ENCODE results near the gene STX12. TPM values are rescaled to one million over a fixed set of nuclear protein-coding genes. Genes with fewer than 3 reads are reported as not detected.
A peak's percentile ranks its signal among the peaks of the same experiment; 100 is the strongest.
"Not testable (repeated sequence)": the region's sequence is repeated elsewhere in the genome, so short reads cannot be mapped to it uniquely, and the experiment has no call there.

Gene STX12
- total RNA-seq, 2 donors from 2014 or later: 24.6 to 31.6 TPM

DNA sequence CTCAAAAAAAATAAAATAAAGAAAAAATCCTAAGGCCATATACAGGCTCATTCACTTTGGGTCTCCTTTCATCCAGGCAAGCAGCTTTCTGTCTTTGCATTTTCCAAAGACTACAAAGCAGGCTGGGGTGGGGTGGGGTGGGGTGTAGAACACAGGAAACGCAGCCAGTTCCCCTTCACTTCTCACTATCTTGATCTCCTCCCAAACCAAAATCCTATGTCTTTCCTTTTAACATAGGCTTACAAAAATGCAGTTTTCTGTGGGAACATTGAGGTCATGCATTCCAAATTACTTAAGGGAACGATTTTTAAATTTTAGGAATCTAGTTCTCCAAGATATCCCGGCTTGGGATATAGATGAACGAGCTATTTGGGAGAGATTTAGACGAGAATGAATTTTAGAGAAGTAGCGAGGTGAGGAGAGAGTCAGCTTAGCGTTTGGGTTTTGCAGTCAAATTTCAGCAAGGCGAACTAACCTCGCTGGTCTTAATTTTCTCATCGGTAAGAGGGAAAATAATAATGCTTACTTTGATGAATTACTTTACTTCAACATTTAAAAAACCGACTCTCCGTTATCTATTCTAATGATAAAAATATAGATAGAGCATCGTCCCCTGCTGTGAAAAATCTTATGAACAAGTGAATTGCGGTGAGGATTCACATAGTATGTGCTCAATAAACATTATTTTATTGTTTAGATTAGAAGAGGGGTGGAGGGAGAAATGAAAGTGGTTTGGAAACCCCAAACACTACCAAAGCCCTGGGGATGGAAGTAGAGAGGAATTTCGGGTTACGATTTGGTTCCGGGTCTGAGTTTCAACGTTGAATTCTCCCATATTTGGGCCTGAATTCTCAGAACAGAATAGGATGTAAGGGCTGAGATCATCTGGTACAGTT, 735 bp upstream of the STX12 start:
- H3K36me3 ChIP-seq: no peaks in the 10 kb centered on the region
- H3K4me1 ChIP-seq: peaks cover 0 to 19% of the 10 kb centered on the region in 2 donors
- TF ChIP-seq, protein P1, sequence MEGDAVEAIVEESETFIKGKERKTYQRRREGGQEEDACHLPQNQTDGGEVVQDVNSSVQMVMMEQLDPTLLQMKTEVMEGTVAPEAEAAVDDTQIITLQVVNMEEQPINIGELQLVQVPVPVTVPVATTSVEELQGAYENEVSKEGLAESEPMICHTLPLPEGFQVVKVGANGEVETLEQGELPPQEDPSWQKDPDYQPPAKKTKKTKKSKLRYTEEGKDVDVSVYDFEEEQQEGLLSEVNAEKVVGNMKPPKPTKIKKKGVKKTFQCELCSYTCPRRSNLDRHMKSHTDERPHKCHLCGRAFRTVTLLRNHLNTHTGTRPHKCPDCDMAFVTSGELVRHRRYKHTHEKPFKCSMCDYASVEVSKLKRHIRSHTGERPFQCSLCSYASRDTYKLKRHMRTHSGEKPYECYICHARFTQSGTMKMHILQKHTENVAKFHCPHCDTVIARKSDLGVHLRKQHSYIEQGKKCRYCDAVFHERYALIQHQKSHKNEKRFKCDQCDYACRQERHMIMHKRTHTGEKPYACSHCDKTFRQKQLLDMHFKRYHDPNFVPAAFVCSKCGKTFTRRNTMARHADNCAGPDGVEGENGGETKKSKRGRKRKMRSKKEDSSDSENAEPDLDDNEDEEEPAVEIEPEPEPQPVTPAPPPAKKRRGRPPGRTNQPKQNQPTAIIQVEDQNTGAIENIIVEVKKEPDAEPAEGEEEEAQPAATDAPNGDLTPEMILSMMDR (IDR thresholded peaks at IDR 0.05): no peak
- DNase-seq (ENCODE audit: low spot score): no peak
- no peaks in the 10 kb centered on the region for H3K9me3 ChIP-seq
- H3K27me3 ChIP-seq: no peaks in the 10 kb centered on the region
- H3K4me3 ChIP-seq: peak overlapping the region; percentile 87 to 95
- H3K27ac ChIP-seq: peak overlapping the region; percentile 93 to 97

DNA sequence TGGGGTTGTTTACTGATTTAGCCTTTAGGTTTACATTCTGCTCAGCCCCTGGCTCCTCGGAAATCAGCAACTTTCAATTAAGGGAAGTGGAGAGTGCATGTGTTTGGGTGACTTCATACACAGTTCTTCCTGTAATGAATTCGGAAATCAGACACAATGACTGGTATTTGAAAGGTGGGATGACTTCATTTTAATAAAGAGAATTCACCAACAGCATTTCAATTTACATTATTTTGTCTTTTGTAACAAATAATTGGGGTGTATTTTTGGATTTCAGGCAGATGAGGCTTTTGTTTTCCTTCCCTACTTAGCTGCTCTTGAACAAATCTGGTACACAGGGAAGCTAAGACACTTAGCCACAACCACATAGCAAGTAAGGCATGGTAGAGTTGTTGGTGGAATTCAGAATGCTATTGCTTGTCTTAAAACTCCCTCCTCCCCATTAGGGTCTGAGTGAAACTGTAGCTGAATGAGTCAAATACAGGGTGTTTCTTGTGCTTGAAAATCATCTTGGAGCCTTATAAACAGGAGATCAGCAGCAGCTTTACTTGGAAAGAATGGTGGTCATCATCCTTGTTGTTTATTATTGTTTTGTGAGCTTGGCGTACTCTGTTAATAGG, 917 bp downstream of the STX12 start:
- Histone ChIP-seq H3K36me3 (no peaks in the 10 kb centered on the region), H3K27ac (peak overlapping the region; percentile 93 to 97), H3K4me3 (peak overlapping the region; percentile 87 to 95), H3K9me3 (no peaks in the 10 kb centered on the region), H3K27me3 (no peaks in the 10 kb centered on the region), H3K4me1 (peaks cover 0 to 19% of the 10 kb centered on the region in 2 donors)
- DNase-seq (ENCODE audit: low spot score): no peak
- TF ChIP-seq, protein P1 (IDR thresholded peaks at IDR 0.05): no peak

DNA sequence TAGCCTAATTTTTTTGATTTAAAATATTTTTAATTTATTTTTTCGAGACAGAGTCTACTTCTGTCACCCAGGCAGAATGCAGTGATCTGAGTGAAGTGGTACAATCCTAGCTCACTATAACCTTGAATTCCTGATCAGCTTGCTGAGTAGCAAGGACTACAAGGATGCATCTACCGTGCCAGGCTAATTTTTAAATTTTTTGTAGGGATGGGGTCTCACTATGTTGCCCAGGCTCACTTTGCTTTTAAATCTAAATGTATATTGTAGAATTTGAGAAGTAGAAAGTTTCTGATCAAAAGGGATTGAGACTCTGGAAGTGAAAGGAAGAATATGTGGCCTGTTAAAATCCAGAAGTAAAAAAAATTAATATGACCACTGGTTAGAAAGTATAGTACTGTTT, 1.6 kb downstream of the STX12 start:
- H3K4me3 ChIP-seq: peak overlapping the region in 1 of 2 donors; percentile 87
- H3K9me3 ChIP-seq: no peaks in the 10 kb centered on the region
- no peak for DNase-seq (ENCODE audit: low spot score)
- peaks cover 0 to 19% of the 10 kb centered on the region in 2 donors for H3K4me1 ChIP-seq
- peak overlapping the region in 1 of 2 donors; percentile 97 for H3K27ac ChIP-seq
- TF ChIP-seq, protein P1 (IDR thresholded peaks at IDR 0.05): no peak
- no peaks in the 10 kb centered on the region for H3K36me3 ChIP-seq
- H3K27me3 ChIP-seq: no peaks in the 10 kb centered on the region

DNA sequence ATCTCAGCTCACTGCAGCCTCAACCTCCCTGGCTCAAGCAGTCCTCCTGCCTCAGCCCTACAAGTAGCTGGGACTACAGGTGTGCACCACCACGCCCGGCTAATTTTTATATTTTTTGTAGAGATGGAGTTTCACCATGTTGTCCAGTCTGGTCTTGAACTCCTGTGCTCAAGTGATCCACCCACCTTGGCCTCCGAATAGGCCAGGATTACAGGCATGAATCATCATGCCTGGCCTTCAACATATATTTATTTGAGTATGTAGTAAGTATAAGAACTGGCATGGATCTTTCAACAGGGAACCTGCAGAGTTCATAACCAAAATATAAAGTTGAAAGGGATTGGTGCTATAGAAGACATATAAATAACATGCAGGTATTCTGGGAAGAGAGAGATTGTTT, 2.3 kb downstream of the STX12 start:
- not testable (repeated sequence) for H3K27ac ChIP-seq; H3K4me3 ChIP-seq; H3K9me3 ChIP-seq; DNase-seq (ENCODE audit: low spot score); H3K27me3 ChIP-seq; H3K36me3 ChIP-seq
- H3K4me1 ChIP-seq: peaks cover 0 to 19% of the 10 kb centered on the region in 2 donors

DNA sequence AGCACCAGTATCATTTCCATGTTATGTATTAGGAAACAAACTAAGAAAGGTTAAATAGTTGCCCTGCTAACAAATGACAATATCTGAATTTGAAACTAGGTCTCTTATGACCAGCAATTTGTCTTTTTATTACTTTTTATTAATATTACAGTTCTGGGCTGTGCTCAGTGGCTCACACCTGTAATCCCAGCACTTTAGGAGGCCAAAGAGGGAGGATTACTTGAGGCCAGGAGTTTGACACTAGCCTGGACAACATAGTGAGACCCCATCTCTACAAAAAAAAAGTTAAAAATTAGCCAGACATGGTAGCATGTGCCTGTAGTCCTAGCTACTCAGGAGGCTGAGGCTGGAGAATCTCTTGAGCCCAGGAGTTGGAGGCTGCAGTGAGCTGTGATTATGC, 3.3 kb downstream of the STX12 start:
- not testable (repeated sequence) for H3K9me3 ChIP-seq; DNase-seq (ENCODE audit: low spot score); H3K27me3 ChIP-seq; H3K36me3 ChIP-seq; H3K27ac ChIP-seq; H3K4me3 ChIP-seq
- H3K4me1 ChIP-seq: peaks cover 0 to 23% of the 10 kb centered on the region in 2 donors

DNA sequence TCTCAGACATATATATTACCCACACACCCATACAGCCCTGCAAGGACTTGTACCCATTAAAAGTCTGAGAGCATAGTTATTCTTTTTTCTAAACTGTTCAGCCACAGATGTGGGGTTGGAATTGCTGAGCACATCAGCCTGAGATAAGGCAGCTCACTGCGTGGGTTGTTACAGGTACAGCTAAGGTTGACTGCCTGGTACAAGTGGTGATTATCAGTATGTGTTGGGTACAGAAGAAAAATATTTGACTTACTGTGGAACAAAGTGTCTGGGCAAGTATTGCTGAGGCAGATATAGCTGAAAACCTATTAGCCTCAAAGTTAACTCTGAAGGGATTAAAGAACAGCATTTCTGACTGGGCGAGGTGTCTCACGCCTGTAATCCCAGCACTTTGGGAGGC, 5.0 kb downstream of the STX12 start:
- Histone ChIP-seq H3K9me3 (no peaks in the 10 kb centered on the region), H3K36me3 (no peaks in the 10 kb centered on the region), H3K4me1 (peaks cover 0 to 30% of the 10 kb centered on the region in 2 donors), H3K27me3 (no peaks in the 10 kb centered on the region), H3K4me3 (no peak overlapping the region), H3K27ac (no peak overlapping the region)
- TF ChIP-seq, protein P1 (IDR thresholded peaks at IDR 0.05): no peak
- DNase-seq (ENCODE audit: low spot score): no peak
